ENCODE data around the gene EIF3J. TPM values are rescaled to one million over a fixed set of nuclear protein-coding genes. Genes with fewer than 3 reads are reported as not detected.

Gene EIF3J
- polyA plus RNA-seq, 3 donors = 92.0 to 115 (median 109) TPM

GRCh38 chr15:44584162-44584749 is 47.3 kb downstream of the EIF3J start:
- no peak for DNase-seq

DNA sequence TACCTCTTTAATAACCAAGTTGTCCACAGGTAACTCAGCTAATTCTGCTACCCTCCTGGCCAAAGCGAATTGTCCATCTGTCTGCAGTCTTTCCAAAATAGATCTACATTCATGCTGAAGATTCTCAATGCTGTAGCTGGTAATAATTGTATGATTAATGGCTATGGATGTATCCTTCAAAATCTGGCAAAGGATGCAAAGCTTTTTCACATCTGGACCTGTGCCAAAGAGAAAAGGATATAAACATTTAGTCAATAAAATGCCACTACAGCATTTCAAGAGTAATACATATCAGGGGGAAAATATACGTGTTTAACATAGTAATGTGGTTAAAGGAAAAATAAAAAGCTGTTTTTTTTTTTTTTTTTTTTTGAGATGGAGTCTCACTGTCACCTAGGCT is 48.7 kb downstream of the EIF3J start:
- no peak for DNase-seq

- no peak for DNase-seq
These were observed 51.6 kb downstream of the EIF3J start for GRCh38 chr15:44588541-44588940.

DNA sequence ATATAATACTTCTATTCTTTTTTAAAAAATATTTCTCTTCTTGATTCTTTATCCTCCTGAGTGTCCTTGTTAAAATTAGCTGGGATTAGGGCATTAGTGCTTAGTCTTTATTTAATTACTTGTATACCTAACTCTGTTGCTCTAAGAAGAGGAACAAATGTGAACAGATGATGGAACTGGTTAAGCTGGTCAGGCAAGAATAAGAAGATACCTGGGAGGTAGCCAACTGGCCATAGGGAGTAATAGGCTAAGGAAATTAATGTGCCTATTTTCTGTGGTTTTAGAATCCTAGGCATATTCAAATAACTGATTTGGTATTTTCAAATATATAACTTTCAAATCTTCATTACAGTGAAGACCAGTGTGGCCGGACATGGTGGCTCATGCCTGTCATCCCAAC is 54.4 kb downstream of the EIF3J start:
- no peak for DNase-seq

DNA sequence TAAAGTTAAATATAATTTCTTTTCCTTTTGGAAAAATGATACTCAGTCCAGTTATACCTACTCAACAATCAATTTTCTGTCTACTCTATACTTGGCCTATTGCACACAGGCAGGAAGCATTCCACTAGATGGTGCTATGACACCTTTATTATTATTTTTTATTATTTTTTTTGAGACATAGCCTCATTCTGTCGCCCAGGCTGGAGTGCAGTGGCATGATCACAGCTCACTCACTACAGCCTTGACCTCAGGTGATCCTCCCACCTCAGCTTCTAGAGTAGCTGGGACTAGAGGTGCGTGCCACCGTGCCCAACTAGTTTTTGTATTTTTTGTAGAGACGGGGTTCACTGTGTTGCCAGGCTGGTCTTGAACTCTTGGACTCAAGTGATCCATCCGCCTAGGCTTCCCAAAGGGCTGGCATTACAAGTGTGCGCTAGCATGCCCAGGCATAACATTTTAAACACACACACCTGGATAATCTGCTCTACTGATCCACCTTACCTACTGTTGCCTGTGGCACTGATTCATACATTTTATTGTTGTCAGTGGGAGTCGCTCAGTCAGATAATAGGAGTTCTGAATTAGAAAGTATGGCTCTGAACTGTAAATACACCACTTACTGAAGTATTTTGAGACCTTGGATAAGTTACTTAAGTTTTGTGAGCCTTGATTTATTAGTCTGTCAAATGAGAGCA is 56.2 kb downstream of the EIF3J start:
- DNase-seq = no peak

DNA sequence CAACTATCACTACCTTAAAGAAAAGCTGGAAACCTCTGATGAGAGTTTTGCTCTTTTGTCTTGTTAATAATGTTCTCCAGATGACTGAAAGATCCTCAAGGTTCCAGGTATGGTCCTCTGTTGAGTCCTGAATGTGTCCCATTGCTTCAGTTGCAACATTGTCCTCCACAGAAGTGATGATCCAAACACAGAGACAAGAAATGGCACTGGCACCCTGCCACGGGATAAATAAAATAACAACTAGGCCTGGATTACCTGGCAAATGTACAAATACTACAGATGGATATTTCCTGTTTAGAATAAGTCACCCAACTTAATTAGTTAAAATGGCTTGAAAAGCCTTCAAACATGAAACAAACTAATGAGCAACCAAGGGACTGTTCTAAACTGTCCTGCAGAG is 58.3 kb downstream of the EIF3J start:
- DNase-seq = no peak

DNA sequence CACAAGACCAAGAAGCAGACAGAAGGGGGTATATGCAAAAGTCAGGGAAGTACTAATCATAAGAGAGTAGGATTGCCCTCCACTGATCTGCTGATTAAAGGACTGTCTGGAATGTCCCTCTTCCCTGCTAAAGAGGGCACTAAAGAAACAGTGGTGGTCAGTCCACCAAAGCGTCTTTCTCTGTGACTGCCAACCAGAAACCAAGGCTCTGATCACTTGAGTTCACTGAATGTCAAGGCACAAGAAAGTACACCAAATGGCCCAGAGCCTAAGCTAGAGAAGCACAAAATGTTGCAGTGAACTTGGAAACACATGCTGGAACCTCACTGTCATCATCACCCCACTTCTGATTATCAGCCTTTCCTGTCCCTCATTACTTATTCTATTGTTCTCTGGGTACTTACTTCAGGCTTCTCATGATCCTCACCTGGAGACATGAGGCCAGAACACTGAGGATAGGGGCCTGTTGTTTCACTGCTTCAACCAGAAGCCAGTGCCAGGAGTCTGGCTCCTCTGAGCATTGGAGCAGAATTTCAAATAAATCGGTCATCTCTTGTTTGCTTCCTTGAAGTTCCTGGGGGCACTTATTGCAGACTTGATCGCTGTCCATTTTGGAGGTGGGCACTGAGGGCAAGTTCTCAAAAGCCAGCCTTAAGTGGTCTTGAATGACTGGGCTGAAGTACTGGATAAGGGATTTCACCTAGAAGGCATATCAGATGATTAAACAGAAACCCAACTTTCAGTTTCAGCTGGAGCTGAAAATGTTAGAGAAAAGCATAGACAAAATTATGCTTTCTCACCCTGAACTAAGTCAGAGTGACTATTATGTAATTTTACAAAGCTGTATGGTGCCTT is 58.9 kb downstream of the EIF3J start:
- no peak for DNase-seq

DNA sequence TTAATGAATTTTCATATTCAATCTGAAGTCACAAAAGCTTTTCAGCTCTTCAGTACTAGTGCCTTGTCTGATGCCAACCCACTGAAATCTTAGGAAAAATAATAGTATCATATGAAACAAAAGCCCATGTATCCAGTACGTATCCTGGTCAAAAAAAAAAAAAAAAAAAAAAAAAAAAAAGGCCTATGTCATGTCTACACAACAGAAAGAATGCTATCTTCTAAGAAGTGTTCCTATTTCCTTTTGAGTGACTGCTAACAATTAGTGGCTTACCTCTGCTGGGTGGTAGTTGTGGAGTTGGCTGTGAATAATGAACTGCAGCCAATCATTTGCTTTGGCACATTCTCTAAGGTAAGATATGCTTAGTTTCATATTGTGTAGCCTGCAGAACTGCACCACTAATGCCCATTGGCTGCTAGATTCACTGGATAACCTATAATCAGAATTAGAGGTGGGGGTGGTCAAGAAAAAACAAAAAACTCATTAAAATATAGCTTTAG is 59.6 kb downstream of the EIF3J start:
- no peak for DNase-seq

DNA sequence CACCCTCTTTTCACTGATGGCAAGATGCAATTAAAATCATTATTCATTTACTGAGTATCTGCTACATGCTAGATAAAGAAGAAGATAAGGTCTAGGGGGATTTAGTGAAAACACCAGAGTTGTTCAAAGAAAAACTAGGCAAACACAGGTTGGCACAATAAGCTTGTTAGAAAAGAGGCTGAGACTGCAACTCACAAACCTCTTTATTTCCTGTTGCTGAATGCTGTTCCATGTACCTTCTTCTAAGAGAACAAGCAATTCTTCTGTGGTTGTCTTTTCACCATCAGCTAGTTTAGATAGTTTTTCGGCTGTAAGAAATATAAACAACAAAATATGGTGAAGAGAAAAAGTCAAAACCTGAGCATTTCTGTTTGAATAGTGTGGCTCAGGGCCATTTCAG is 61.1 kb downstream of the EIF3J start:
- DNase-seq = no peak

- no peak for DNase-seq
These were observed 61.9 kb downstream of the EIF3J start for GRCh38 chr15:44598892-44599291.

GRCh38 chr15:44603126-44603525 is 66.2 kb downstream of the EIF3J start:
- no peak for DNase-seq

DNA sequence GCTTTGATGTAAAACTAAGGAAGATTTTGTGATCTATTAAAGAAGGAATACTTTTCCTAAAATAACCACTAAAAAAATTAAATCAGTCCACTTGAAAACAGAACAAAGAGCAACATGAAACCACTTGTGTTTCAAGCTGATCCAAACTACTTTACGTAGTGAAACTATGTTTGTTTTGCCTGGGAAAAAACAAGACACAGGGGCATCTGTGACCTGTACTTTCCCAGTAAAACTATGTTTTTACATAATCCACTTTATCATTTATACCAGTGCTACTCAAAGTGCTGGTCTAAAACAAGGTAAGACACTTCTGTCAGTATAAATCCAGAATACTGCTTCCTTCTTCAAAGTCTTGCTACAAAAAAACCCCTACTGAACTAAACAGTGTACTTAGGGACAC is 69.8 kb downstream of the EIF3J start:
- no peak for DNase-seq

Other genes starting within 250 kb of the EIF3J start
- gene GOLM2, start 248.4 kb upstream of the EIF3J start, polyA plus RNA-seq (ENCODE audit: insufficient read length in 3 of 3) = 100 to 1,000 TPM in 1 of 3 donors, 10 to 100 TPM in 2; 91.7 to 108 (median 95.8) TPM
- 10 to 100 TPM; 56.4 to 62.8 (median 56.7) TPM for gene CTDSPL2, start 109.5 kb upstream of the EIF3J start, polyA plus RNA-seq (ENCODE audit: insufficient read length in 3 of 3)
- 100 to 1,000 TPM in 1 of 3 donors, 10 to 100 TPM in 2; 70.0 to 105 (median 80.9) TPM for gene SPG11, start 126.5 kb downstream of the EIF3J start, polyA plus RNA-seq (ENCODE audit: insufficient read length in 3 of 3)
- gene PATL2, start 174.2 kb downstream of the EIF3J start, polyA plus RNA-seq (ENCODE audit: insufficient read length in 3 of 3) = 1 to 10 TPM in 2 of 3 donors, under 1 TPM in 1; 0.65 to 1.5 (median 1.3) TPM
- 100 to 1,000 TPM; 682 to 854 (median 828) TPM for gene B2M, start 174.4 kb downstream of the EIF3J start, polyA plus RNA-seq (ENCODE audit: insufficient read length in 3 of 3)
- 10 to 100 TPM; 15.7 to 28.9 (median 26.2) TPM for gene TRIM69, start 199.4 kb downstream of the EIF3J start, polyA plus RNA-seq (ENCODE audit: insufficient read length in 3 of 3)